NCI-H2081 (cell line): Measurements from ENCODE around the gene ZBTB7A.

Source experiments
- DNase-seq, 2 experiments: peaks; one replicate each; lab custom pipeline; 2025; lab: John Stamatoyannopoulos, UW

ZBTB7A gene

DNA sequence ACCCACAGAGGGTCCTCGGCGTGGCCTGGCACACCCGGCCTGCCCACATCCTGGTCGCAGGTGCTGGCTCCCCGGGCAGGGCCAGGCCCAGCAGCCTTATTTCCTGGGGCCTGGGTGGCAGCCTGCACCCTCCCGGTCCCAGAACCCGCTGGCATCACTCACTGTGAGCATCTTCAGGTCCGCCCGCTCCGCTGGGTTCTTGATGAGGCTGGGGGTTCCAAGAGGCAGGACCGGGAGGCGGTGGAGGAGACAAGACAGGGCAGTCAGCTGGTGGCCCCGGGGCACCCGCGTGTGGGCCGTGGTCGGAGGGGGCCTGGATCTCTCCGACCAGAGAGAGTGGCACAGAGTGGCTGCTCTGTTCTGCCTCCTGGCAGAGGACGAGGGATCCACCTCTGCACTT lies 27.6 kb upstream of the ZBTB7A start:
- no peak for DNase-seq

DNA sequence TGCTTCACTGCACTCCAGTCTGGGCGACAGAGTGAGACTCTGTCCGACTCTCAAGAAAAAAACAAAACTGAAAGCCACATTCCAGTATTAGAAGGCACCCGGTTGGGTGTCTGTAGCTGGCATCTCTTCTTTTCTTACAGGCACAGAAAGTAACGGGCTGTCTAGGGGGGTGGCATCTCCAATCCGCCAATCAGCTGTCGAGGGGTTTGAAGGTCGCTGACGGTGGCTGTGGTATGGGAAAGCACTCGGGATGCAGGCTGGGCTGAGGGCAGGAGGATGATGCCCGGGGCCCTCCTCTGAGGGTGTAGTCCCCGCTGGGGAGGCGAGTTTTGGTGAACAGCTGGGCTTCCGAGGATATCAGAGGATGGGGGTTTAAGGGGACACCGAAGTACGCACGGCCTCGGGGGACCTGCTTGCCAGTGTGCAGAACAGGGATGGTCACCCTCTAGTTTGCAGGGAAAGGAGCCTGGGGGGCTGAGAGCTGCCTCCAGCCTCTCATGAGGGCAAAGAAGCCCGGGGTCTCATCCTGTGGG lies 27.0 kb upstream of the ZBTB7A start:
- DNase-seq = no peak

GRCh38 chr19:4090356-4091220 lies 23.9 kb upstream of the ZBTB7A start:
- no peak for DNase-seq

DNA sequence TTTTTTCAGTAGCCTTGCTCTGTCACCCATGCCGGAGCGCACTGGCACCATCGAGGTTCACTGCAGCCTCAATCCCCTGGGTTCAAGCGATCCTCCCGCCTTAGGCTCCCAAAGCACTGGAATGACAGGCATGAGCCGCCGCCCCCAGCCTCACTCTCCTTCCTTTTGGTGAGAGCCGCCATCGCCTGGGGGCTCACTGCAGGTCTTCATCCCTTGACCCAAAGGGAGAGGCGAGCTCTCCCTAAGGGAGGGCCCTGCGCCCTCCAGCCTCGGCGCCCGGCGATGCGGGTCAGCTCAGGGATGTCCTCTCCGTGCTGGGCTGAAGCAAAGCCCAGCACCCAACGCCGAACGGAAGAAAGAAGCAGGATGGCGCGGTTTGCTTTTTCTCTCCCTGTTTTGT lies 23.2 kb upstream of the ZBTB7A start:
- DNase-seq = no peak

DNA sequence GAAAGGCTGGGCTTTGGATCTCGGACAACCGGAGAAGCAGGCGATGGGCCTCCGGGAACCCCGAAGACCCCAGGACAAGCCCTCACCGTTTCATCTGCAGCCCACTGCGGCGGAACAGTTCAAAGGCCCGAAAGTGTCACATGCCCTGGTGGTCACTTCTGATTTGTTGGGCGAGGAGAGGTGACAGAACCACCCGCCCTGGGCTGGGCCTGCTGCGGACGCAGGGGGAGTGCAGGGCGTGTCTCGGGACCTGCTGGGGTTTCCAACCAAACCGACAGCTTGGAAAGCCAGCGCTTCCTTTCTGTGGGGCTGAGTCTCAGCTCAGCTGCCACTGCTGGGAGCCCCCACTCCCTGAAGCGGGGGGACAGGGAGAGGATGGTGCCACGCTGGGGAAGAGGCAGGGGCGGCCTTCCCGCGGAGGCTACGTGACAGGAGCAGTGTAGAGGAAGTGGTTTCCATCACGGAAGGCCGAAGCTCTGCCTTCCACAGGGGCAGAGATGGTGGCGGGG lies 22.8 kb upstream of the ZBTB7A start:
- no peak for DNase-seq

GRCh38 chr19:4088975-4089374 lies 22.3 kb upstream of the ZBTB7A start:
- DNase-seq = no peak

DNA sequence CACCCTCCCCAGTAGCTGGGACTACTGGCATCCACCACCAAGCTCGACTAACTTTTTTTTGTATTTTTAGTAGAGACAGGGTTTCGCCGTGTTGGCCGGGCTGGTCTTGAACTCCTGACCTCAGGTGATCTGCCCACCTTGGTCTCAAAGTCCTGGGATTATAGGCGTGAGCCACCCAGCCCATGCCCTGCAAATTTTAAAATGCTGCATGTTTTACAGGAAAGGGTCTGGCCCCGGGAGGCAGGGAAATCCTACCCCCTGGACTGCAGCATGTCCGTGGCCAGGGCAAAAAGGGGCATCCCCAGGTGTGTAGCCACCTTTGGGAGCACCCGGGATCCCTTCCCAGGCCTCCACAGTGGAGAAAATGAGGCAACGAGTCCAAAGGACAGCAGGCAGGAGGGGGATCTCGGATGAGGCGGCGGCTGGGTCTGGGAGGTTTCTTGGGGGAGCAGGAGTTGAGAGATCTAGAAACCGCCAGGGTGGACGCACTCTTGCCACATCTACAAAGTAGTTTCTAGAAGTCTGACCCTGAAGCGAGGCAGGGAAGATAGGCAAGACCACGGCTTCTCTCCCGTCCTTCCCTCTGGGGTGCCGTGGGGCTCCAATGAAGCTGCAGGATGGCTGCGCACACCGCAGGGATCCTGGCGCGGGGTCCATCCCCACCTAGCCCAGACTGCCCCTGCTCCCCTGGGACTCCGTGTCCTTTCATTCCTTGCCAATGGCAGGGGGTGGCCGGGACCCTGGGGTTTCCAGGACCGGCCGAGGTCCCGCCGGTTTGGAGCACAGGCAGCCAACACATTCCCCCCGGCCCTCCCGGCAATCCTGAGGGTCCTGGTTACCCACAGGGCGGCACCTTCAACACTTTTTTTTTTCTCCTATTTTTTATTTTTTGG lies 21.3 kb upstream of the ZBTB7A start:
- no peak for DNase-seq

- DNase-seq = no peak
Measured at GRCh38 chr19:4086411-4086867, 19.7 kb upstream of the ZBTB7A start.

- no peak for DNase-seq
Measured at GRCh38 chr19:4084547-4084877, 17.8 kb upstream of the ZBTB7A start.

GRCh38 chr19:4083677-4084546 lies 17.2 kb upstream of the ZBTB7A start:
- DNase-seq = no peak

DNA sequence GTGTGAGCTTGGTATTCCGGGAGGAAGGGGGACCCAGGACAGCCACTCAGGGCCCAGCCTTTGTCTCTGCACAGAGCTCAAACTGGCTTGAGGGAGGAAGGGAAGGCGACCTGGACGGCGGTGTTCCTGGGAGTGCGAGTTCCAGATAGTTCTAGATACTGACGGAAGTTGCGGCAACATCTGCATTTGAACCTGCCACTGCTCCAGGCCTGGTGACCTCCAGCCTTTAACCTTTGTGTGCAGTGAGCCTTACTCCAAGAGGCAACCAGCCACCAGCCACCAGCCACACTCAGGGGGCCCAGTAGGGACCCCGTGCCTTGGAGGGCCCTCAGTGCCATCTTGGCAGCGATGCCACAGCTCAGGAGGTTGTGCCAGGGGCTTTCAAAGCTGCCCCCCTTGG lies 15.5 kb upstream of the ZBTB7A start:
- no peak for DNase-seq

DNA sequence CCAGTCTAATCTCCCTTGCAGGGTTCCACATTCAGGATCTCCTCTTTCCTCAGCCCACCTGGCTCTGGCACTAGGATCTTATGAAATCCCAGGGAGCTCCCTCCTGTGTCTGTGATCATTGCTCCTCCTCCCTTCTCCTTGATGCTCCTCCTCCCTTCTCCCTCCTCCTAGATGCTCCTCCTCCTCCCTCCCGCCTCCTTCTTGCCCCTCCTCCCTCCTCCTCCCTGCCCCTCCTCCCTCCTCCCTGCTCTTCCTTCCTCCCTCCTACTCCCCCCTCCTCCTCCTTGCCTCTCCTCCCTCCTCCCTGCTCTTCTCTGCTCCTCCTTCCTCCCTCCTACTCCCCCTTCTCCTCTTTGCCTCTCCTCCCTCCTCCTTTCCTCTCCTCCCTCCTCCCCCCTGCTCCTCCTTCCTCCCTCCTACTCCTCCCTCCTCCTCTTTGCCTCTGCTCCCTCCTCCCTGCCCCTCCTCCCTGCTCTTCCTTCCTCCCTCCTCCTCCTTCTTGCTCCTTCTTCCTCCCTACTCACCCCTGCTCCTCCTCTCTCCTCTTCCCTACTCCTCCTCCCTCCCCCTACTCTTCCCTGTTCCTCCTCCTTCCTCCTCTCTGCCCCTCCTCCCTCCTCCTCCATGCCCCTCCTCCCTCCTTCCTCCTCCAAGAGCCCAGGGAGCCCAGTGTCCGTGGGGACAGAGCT lies 14.9 kb upstream of the ZBTB7A start:
- no peak for DNase-seq

DNA sequence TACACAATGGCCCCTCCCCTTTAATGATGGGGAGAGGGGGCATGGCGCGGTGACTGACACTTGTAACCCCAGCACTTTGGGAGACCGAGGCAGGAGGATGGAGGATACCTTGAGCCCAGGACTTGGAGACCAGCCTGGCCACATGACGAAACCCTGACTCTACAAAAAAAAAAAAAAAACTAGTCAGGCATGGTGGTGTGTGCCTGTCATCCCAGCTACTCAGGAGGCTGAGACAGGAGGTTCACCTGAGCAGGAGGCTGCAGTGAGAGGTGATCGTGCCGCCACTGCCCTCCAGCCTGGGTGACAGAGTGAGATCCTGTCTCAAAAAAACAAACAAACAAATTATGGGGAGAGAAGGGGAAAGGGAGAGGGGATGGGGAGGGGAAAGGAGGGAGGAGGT lies 13.8 kb upstream of the ZBTB7A start:
- DNase-seq = no peak

DNA sequence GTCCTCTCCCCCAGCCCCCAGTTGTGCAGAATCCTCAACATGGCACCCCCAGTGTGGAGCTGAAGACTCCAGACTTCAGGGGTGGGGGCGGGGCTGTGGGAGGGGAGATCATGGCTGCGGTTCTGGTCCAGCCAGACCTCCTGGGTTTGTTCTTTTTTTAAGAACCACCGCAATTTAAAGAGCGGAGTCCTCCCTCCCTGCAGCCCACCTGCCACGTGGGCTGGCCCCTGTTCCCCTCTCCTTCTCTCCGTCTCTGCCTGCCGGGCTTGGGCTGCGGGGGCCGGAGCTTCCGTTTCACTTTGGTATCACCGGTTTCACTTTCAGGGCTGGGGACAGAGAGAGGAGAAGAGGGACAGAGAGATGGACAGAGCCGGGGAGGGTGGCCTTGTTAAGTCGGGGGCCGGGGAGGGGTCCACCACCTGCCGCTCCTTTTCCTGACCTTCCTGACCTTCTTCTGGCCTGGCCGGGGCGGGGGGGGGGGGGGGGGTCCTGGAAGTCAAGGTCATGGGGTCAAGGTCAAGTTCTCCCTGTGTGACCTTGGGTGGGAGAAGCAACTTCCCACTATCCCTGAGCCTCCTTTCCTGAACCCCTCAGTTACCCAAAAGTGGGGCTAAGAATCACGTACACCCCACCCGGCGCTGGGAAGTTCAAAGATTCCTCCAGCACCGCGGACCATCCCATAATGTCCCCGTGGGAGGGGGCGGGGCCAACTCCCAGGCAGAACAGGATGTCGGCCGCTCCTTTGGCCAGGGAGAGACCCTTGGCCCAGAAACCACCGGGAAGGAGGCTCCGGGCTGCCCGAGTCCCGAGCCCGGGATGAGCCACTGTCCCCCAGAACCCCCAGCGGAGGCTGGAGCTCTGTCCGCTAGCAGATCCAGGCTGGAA lies 11.3 kb upstream of the ZBTB7A start:
- DNase-seq = no peak

DNA sequence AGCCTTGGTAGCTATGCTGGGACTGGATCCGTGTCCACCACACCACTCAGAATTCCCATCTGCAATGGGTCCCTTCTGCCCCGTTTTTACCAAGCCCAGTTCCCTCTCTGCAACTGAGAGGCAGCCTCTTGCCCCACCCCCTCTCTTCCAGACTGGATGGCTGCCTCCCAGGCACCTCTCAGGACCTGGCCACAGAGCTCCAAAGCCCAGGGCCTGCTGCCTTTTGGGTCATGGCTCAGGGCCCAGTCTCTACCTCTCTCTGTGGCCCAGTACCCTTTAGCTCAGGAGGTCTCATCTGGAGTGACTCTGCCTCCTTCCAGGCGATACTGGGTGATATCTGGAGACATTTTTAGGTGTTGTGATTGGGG lies 10.3 kb upstream of the ZBTB7A start:
- no peak for DNase-seq

DNA sequence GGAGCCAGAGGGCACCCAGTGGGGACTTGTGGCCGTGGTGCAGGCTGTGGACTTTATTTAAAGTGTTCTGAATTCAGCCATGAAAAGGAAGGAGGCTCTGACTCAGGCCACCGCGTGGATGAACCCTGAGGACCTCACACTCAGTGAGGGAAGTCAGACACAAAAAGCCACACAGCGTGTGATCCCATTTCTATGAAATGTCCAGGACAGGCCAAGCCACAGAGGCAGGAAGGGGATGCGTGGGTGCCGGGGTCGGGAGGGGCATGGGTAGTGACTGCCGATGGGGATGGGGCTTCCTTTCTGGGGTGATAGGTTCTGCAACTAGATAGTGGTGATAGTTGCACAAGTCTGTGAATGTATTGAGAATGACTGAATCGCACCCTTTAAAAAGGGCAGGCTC lies 8.7 kb upstream of the ZBTB7A start:
- no peak for DNase-seq

DNA sequence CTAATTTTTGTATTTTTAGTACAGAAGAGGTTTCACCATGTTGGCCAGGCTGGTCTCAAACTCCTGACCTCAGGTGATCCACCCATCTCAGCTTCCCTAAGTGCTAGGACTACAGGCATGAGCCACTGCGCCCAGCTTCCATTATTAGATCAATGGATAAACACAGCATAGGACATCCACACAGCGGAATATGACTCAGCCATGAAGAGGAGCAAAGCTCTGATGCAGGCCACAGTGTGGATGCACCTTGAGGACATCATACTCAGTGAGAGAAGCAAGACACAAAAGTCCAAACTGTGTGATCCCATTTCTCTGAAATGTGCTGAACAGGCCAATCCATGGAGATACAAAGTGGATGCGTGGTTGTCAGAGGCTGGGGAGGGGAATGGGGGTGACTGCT lies 4.9 kb upstream of the ZBTB7A start:
- DNase-seq = no peak

GRCh38 chr19:4069331-4069959 lies 2.7 kb upstream of the ZBTB7A start:
- DNase-seq = no peak

DNA sequence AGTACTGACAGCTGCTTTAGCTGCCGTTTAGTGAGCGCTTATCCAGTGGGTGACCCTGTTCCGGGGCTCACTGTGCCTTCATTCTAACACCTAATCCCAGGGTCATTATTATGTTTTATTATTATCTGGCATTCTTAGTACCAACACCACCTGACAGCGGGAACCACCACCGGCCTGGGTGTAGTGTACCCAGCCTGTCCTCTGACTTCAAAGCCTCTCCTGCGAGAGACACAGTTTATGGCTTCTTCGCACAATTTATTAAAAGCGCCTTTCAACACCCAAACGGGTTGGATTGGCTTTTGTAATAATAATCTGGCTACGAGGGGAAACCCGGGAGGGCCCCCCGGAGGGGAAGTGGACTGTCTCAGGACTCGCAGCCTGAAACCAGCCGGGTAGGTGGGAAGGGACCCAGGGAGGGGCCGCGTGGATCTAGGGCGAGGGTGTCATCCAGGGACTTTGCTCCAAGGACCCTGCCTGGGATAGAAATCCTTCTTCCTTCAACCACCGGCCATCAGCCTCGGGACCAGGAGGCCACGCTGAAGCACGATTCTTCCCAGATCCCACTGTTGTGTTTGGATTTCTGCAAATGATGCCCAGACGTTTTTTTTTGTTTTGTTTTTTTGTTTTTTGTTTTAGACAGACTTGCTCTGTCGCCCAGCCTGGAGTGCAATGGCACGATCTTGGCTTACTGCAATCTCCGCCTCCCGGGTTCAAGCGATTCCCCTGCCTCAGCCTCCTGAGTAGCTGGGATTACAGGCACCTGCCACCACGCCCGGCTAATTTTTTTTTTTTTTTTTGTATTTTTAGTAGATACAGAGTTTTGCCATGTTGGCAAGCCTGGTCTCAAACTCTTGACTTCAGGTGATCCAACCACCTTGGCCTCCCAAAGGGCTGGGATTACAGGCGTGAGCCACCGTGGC lies 1.6 kb upstream of the ZBTB7A start:
- DNase-seq = no peak
